Measurements from ENCODE around the gene ACER2.
"Not testable (repeated sequence)": the region's sequence is repeated elsewhere in the genome, so short reads cannot be mapped to it uniquely, and the experiment has no call there.

The ACER2 gene

GRCh38 chr9:19432473-19432872, 23.7 kb downstream of the ACER2 start:
- H3K9me3 ChIP-seq (ENCODE audit: insufficient read depth, low read length), result peaks cover 13% of the 10 kb centered on the region; the same call in 1 of the 2 replicates
- no peak overlapping the region for H3K9ac ChIP-seq (ENCODE audit: insufficient read length, low read depth)
- H3K4me1 ChIP-seq (ENCODE audit: insufficient read depth, insufficient read length), result no peaks in the 10 kb centered on the region
- TF ChIP-seq YY1 (IDR thresholded peaks at IDR 0.05; ENCODE audit: insufficient read depth, insufficient read length) (no peak), ZNF274 (IDR thresholded peaks at IDR 0.05; ENCODE audit: low read depth, low read length) (no peak), SUZ12 (IDR thresholded peaks at IDR 0.05; ENCODE audit: extremely low read depth, insufficient read depth, insufficient read length) (no peak)
- no peak overlapping the region for H3K4me3 ChIP-seq (ENCODE audit: insufficient read length, low read depth)
- H3K36me3 ChIP-seq (ENCODE audit: insufficient read depth, insufficient read length, low read length), result peaks cover 17% of the 10 kb centered on the region
- DNase-seq (ENCODE audit: low read depth, low spot score), result no peak
- H3K27me3 ChIP-seq (ENCODE audit: insufficient read depth, insufficient read length), result no peaks in the 10 kb centered on the region

- H3K4me3 ChIP-seq (ENCODE audit: insufficient read length, low read depth); H3K4me1 ChIP-seq (ENCODE audit: insufficient read depth, insufficient read length); H3K9ac ChIP-seq (ENCODE audit: insufficient read length, low read depth); DNase-seq (ENCODE audit: low read depth, low spot score); H3K27me3 ChIP-seq (ENCODE audit: insufficient read depth, insufficient read length): not testable (repeated sequence)
- H3K9me3 ChIP-seq (ENCODE audit: insufficient read depth, low read length), result peaks cover 13% of the 10 kb centered on the region; the same call in 1 of the 2 replicates
- peaks cover 17% of the 10 kb centered on the region for H3K36me3 ChIP-seq (ENCODE audit: insufficient read depth, insufficient read length, low read length)
These were observed 24.9 kb downstream of the ACER2 start for GRCh38 chr9:19433729-19434128.

- no peak for DNase-seq (ENCODE audit: low read depth, low spot score)
- TF ChIP-seq YY1 (IDR thresholded peaks at IDR 0.05; ENCODE audit: insufficient read depth, insufficient read length), result no peak
- no peak for TF ChIP-seq SUZ12 (IDR thresholded peaks at IDR 0.05; ENCODE audit: extremely low read depth, insufficient read depth, insufficient read length)
- no peak for TF ChIP-seq ZNF274 (IDR thresholded peaks at IDR 0.05; ENCODE audit: low read depth, low read length)
- Histone ChIP-seq H3K4me1 (ENCODE audit: insufficient read depth, insufficient read length) (peaks cover under 1% of the 10 kb centered on the region), H3K4me3 (ENCODE audit: insufficient read length, low read depth) (no peak overlapping the region), H3K9me3 (ENCODE audit: insufficient read depth, low read length) (no peaks in the 10 kb centered on the region), H3K27me3 (ENCODE audit: insufficient read depth, insufficient read length) (no peaks in the 10 kb centered on the region), H3K36me3 (ENCODE audit: insufficient read depth, insufficient read length, low read length) (peaks cover 2% of the 10 kb centered on the region), H3K9ac (ENCODE audit: insufficient read length, low read depth) (no peak overlapping the region)
These were observed 31.6 kb downstream of the ACER2 start for GRCh38 chr9:19440376-19440775.

- H3K9ac ChIP-seq (ENCODE audit: insufficient read length, low read depth), result no peak overlapping the region
- DNase-seq (ENCODE audit: low read depth, low spot score), result no peak
- no peaks in the 10 kb centered on the region for H3K9me3 ChIP-seq (ENCODE audit: insufficient read depth, low read length)
- no peaks in the 10 kb centered on the region for H3K27me3 ChIP-seq (ENCODE audit: insufficient read depth, insufficient read length)
- H3K4me1 ChIP-seq (ENCODE audit: insufficient read depth, insufficient read length), result peaks cover 7% of the 10 kb centered on the region
- H3K36me3 ChIP-seq (ENCODE audit: insufficient read depth, insufficient read length, low read length), result peaks cover 2% of the 10 kb centered on the region
- H3K4me3 ChIP-seq (ENCODE audit: insufficient read length, low read depth), result no peak overlapping the region
- TF ChIP-seq YY1 (IDR thresholded peaks at IDR 0.05; ENCODE audit: insufficient read depth, insufficient read length) (no peak), SUZ12 (IDR thresholded peaks at IDR 0.05; ENCODE audit: extremely low read depth, insufficient read depth, insufficient read length) (no peak), ZNF274 (IDR thresholded peaks at IDR 0.05; ENCODE audit: low read depth, low read length) (no peak)
These were observed 32.2 kb downstream of the ACER2 start for GRCh38 chr9:19440823-19441580.

GRCh38 chr9:19441730-19442129, 32.9 kb downstream of the ACER2 start:
- Histone ChIP-seq H3K9ac (ENCODE audit: insufficient read length, low read depth) (no peak overlapping the region), H3K27me3 (ENCODE audit: insufficient read depth, insufficient read length) (no peaks in the 10 kb centered on the region), H3K36me3 (ENCODE audit: insufficient read depth, insufficient read length, low read length) (peaks cover 2% of the 10 kb centered on the region), H3K4me3 (ENCODE audit: insufficient read length, low read depth) (no peak overlapping the region), H3K4me1 (ENCODE audit: insufficient read depth, insufficient read length) (peaks cover 10% of the 10 kb centered on the region), H3K9me3 (ENCODE audit: insufficient read depth, low read length) (no peaks in the 10 kb centered on the region)
- no peak for DNase-seq (ENCODE audit: low read depth, low spot score)
- no peak for TF ChIP-seq SUZ12 (IDR thresholded peaks at IDR 0.05; ENCODE audit: extremely low read depth, insufficient read depth, insufficient read length)

GRCh38 chr9:19442240-19442639, 33.4 kb downstream of the ACER2 start:
- H3K4me3 ChIP-seq (ENCODE audit: insufficient read length, low read depth), result no peak overlapping the region
- peak overlapping the region; percentile 7 for H3K9ac ChIP-seq (ENCODE audit: insufficient read length, low read depth)
- no peak for DNase-seq (ENCODE audit: low read depth, low spot score)
- peaks cover 10% of the 10 kb centered on the region for H3K4me1 ChIP-seq (ENCODE audit: insufficient read depth, insufficient read length)
- H3K36me3 ChIP-seq (ENCODE audit: insufficient read depth, insufficient read length, low read length), result peaks cover 2% of the 10 kb centered on the region
- H3K9me3 ChIP-seq (ENCODE audit: insufficient read depth, low read length), result no peaks in the 10 kb centered on the region
- TF ChIP-seq YY1 (IDR thresholded peaks at IDR 0.05; ENCODE audit: insufficient read depth, insufficient read length), result no peak
- H3K27me3 ChIP-seq (ENCODE audit: insufficient read depth, insufficient read length), result no peaks in the 10 kb centered on the region

- H3K4me3 ChIP-seq (ENCODE audit: insufficient read length, low read depth), result no peak overlapping the region
These were observed 36.6 kb downstream of the ACER2 start for GRCh38 chr9:19445452-19445851.

More at GRCh38 chr9:19445452-19445851, 36.6 kb downstream of the ACER2 start:
- Histone ChIP-seq H3K36me3 (ENCODE audit: insufficient read depth, insufficient read length, low read length) (peaks cover 4% of the 10 kb centered on the region), H3K9ac (ENCODE audit: insufficient read length, low read depth) (no peak overlapping the region), H3K4me1 (ENCODE audit: insufficient read depth, insufficient read length) (peaks cover 10% of the 10 kb centered on the region), H3K27me3 (ENCODE audit: insufficient read depth, insufficient read length) (no peaks in the 10 kb centered on the region), H3K9me3 (ENCODE audit: insufficient read depth, low read length) (no peaks in the 10 kb centered on the region)
- DNase-seq (ENCODE audit: low read depth, low spot score), result no peak
- TF ChIP-seq YY1 (IDR thresholded peaks at IDR 0.05; ENCODE audit: insufficient read depth, insufficient read length) (no peak), SUZ12 (IDR thresholded peaks at IDR 0.05; ENCODE audit: extremely low read depth, insufficient read depth, insufficient read length) (no peak), ZNF274 (IDR thresholded peaks at IDR 0.05; ENCODE audit: low read depth, low read length) (no peak)

Measured in NT2/D1 (cell line).